H9 (cell line): ENCODE data around the gene BAIAP2. TPM values are rescaled to one million over a fixed set of nuclear protein-coding genes. Genes with fewer than 3 reads are reported as not detected.
A peak's percentile ranks its signal among the peaks of the same experiment; 100 is the strongest.

Experiments
- DNase-seq: peaks from one replicate; pipeline ENCODE4 v3.0.0-alpha.2; 2017
- H2AFZ ChIP-seq: one replicate; pipeline ENCODE4 v1.6.1; 2013; ENCODE audit warnings: mild to moderate bottlenecking, low read length, control low read depth, moderate library complexity
- H2AK5ac ChIP-seq: 2 replicates; pipeline ENCODE4 v1.6.1; 2013; ENCODE audit warnings: low read length, control low read depth, mixed read lengths; ENCODE audit not compliant: insufficient read length
- H2BK120ac ChIP-seq: one replicate; pipeline ENCODE4 v1.6.1; 2013; ENCODE audit warnings: low read depth, mild to moderate bottlenecking, low read length, control low read depth, inconsistent platforms; ENCODE audit not compliant: poor library complexity, severe bottlenecking
- H2BK12ac ChIP-seq: 2 replicates; pipeline ENCODE4 v1.6.1; 2013; ENCODE audit warnings: low read length, control low read depth, mixed read lengths, low read depth; ENCODE audit not compliant: insufficient read length
- H2BK15ac ChIP-seq: 2 replicates; pipeline ENCODE4 v1.6.1; 2013; ENCODE audit warnings: low read depth, low read length, control low read depth
- H2BK20ac ChIP-seq: one replicate; pipeline ENCODE4 v1.6.1; 2013; ENCODE audit warnings: low read depth, mild to moderate bottlenecking, low read length, control low read depth, inconsistent platforms; ENCODE audit not compliant: poor library complexity, severe bottlenecking
- H2BK5ac ChIP-seq: 2 replicates; pipeline ENCODE4 v1.6.1; 2013; ENCODE audit warnings: low read length, control low read depth, mixed read lengths; ENCODE audit not compliant: insufficient read length
- H3K14ac ChIP-seq: 2 replicates; pipeline ENCODE4 v1.6.1; 2013; ENCODE audit warnings: low read length, control low read depth; ENCODE audit not compliant: insufficient read depth
- H3K18ac ChIP-seq: 2 replicates; pipeline ENCODE4 v1.6.1; 2013; ENCODE audit warnings: low read depth, mild to moderate bottlenecking, mixed read lengths, low read length, control low read depth; ENCODE audit not compliant: insufficient read length
- H3K23ac ChIP-seq: 2 replicates; pipeline ENCODE4 v1.6.1; 2013; ENCODE audit warnings: low read length, control low read depth, mixed read lengths, low read depth; ENCODE audit not compliant: insufficient read length
- H3K23me2 ChIP-seq: 2 replicates; pipeline ENCODE4 v1.6.1; 2013; ENCODE audit warnings: low read depth, mild to moderate bottlenecking, mixed read lengths, low read length, control low read depth; ENCODE audit not compliant: insufficient read length, poor library complexity, severe bottlenecking
- H3K27ac ChIP-seq: 2 replicates; pipeline ENCODE4 v1.5.1; 2013; ENCODE audit warnings: low read length, control low read depth, mixed read lengths, low read depth; ENCODE audit not compliant: insufficient read length
- H3K27me3 ChIP-seq: 2 replicates; pipeline ENCODE4 v1.6.1; 2013; ENCODE audit warnings: low read length, control low read depth, inconsistent platforms; ENCODE audit not compliant: insufficient read depth
- H3K4ac ChIP-seq: 2 replicates; pipeline ENCODE4 v1.6.1; 2013; ENCODE audit warnings: low read depth, mild to moderate bottlenecking, control low read depth, inconsistent platforms, low read length, moderate library complexity
- H3K4me1 ChIP-seq: 2 replicates; pipeline ENCODE4 v1.6.1; 2013; ENCODE audit warnings: low read length, control low read depth, inconsistent platforms; ENCODE audit not compliant: insufficient read depth
- H3K4me2 ChIP-seq: 2 replicates; pipeline ENCODE4 v1.6.1; 2013; ENCODE audit warnings: low read length, control low read depth, mixed read lengths; ENCODE audit not compliant: insufficient read length, insufficient read depth
- H3K56ac ChIP-seq: 2 replicates; pipeline ENCODE4 v1.6.1; 2013; ENCODE audit warnings: low read depth, mild to moderate bottlenecking, mixed read lengths, low read length, control low read depth; ENCODE audit not compliant: insufficient read length
- H3K79me1 ChIP-seq: 2 replicates; pipeline ENCODE4 v1.6.1; 2013; ENCODE audit warnings: low read depth, mild to moderate bottlenecking, moderate library complexity, low read length, control low read depth, inconsistent platforms; ENCODE audit not compliant: insufficient read depth, poor library complexity, severe bottlenecking
- H3K79me2 ChIP-seq: 2 replicates; pipeline ENCODE4 v1.6.1; 2013; ENCODE audit warnings: low read length, control low read depth, inconsistent platforms; ENCODE audit not compliant: insufficient read depth
- H3K9ac ChIP-seq: 2 replicates; pipeline ENCODE4 v1.6.1; 2013; ENCODE audit warnings: low read length, control low read depth, mixed read lengths; ENCODE audit not compliant: insufficient read length; ENCODE audit errors: extremely low read depth
- H3K9me3 ChIP-seq: one replicate; pipeline ENCODE4 v1.6.1; 2013; ENCODE audit warnings: low read depth, low read length, inconsistent platforms; ENCODE audit not compliant: control insufficient read depth
- H3T11ph ChIP-seq: one replicate; pipeline ENCODE4 v1.6.1; 2013; ENCODE audit warnings: mild to moderate bottlenecking, low read length, control low read depth, inconsistent platforms
- H4K20me1 ChIP-seq: one replicate; pipeline ENCODE4 v1.6.1; 2013; ENCODE audit not compliant: control insufficient read depth, insufficient read length, insufficient read depth
- H4K5ac ChIP-seq: 2 replicates; pipeline ENCODE4 v1.6.1; 2013; ENCODE audit warnings: low read depth, mild to moderate bottlenecking, mixed read lengths, low read length, control low read depth; ENCODE audit not compliant: insufficient read length
- H4K8ac ChIP-seq: replicated peaks from 2 replicates; pipeline ENCODE4 v1.6.1; 2013; ENCODE audit warnings: low read length, control low read depth, mixed read lengths, low read depth; ENCODE audit not compliant: insufficient read length
- H4K91ac ChIP-seq: 2 replicates; pipeline ENCODE4 v1.6.1; 2013; ENCODE audit warnings: low read depth, mild to moderate bottlenecking, moderate library complexity, mixed read lengths, low read length, control low read depth; ENCODE audit not compliant: insufficient read length
- H3K27ac Mint-ChIP-seq, 3 experiments: 2 replicates in 2 of 3; 3 replicates in 1 of 3; pipeline ENCODE4 v1.8.0; 2020 to 2021; ENCODE audit warnings: mixed read lengths in 3 of 3, mild to moderate bottlenecking in 1 of 3, moderate library complexity in 1 of 3
- H3K27me3 Mint-ChIP-seq: 2 replicates; pipeline ENCODE4 v1.8.0; 2021; ENCODE audit warnings: low read depth, mild to moderate bottlenecking, moderate library complexity, mixed read lengths
- H3K36me3 Mint-ChIP-seq, 3 experiments: 2 replicates in 2 of 3; 3 replicates in 1 of 3; pipeline ENCODE4 v1.8.0; 2020 to 2021; ENCODE audit warnings: low read depth in 3 of 3, mixed read lengths in 3 of 3; ENCODE audit not compliant: insufficient read depth in 1 of 3
- H3K4me1 Mint-ChIP-seq, 2 experiments: 2 replicates each; pipeline ENCODE4 v1.8.0; 2020; ENCODE audit warnings: mixed read lengths in 2 of 2
- H3K4me3 Mint-ChIP-seq, 2 experiments: 2 replicates in 1 of 2; 3 replicates in 1 of 2; pipeline ENCODE4 v1.8.0; 2020 to 2021; ENCODE audit warnings: mild to moderate bottlenecking in 2 of 2, mixed read lengths in 2 of 2, moderate library complexity in 1 of 2
- H3K9me3 Mint-ChIP-seq, 2 experiments: 2 replicates in 1 of 2; 3 replicates in 1 of 2; pipeline ENCODE4 v1.8.0; 2020; ENCODE audit warnings: mild to moderate bottlenecking in 2 of 2, mixed read lengths in 2 of 2, moderate library complexity in 1 of 2
- WGBS: extraction: QIAGEN DNeasy Blood & Tissue Kit; methylation state at CpG from one replicate; pipeline ENCODE4 v1.1.7; 2013; ENCODE audit warnings: missing lambda C conversion rate, low lambda C conversion rate, mixed read lengths; ENCODE audit not compliant: insufficient read length; ENCODE audit errors: extremely low coverage; 5-methylcytosine and 5-hydroxymethylcytosine counted together
- total RNA-seq: library from RNA; stranded (reverse); gene quantifications from 2 replicates; pipeline ENCODE4 v1.2.1, GENCODE V29; 2021
- TF ChIP-seq, protein P1 (sequence below): fragments of 200-600 bp; sonication (generic); conservative IDR thresholded peaks from 3 replicates; pipeline ENCODE4 v1.8.0; 2021; ENCODE audit warnings: antibody characterized with exemption, mild to moderate bottlenecking

The BAIAP2 gene
- total RNA-seq, 1 experiment from 2014 or later: 27.8 TPM

DNA sequence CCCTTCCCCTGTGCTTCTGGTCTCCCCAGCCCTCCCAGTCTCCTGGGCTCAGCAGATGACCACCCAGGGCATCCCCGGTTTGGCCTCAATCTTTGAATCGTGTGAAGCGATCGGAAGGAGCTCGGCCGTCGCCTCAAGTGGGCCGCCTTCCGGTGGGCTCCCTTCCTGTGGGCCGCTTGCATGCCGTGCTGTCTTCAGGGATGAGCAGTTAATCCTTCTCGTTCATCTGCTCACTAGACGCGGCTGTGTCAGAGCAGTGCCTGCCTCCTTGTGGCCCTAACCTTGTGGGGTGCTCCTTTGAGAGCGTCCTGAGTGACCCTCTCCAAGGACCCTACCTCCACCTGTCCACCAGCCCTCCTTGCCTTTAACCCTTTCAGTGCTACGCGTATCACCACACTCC is 40.4 kb downstream of the BAIAP2 start:
- Histone ChIP-seq H3K79me2 (no peaks in the 10 kb centered on the region), H2BK5ac (no peak overlapping the region), H3K27me3 (no peaks in the 10 kb centered on the region), H3K79me1 (no peaks in the 10 kb centered on the region), H3K23me2 (no peaks in the 10 kb centered on the region), H4K8ac (no peak overlapping the region), H2BK20ac (no peak overlapping the region), H2BK12ac (no peak overlapping the region), H3K4me1 (no peaks in the 10 kb centered on the region), H4K91ac (no peak overlapping the region), H3K4ac (no peak overlapping the region), H2BK120ac (no peak overlapping the region), H3K27ac (no peak overlapping the region), H3K23ac (no peak overlapping the region), H3K18ac (no peak overlapping the region), H4K5ac (no peak overlapping the region), H3K9ac (no peak overlapping the region), H3K4me2 (no peak overlapping the region), H3T11ph (no peak overlapping the region), H4K20me1 (peaks cover 5% of the 10 kb centered on the region), H3K56ac (no peak overlapping the region), H2AFZ (no peak overlapping the region), H3K9me3 (no peaks in the 10 kb centered on the region), H2BK15ac (no peak overlapping the region), H2AK5ac (no peak overlapping the region), H3K14ac (no peak overlapping the region; the same call in 1 of the 2 replicates)
- Mint-ChIP-seq H3K9me3 (no peaks in the 10 kb centered on the region), H3K4me1 (peaks cover 16 to 28% of the 10 kb centered on the region in 2 experiments), H3K4me3 (no peak overlapping the region), H3K27ac (peak overlapping the region in 2 of 3 experiments; percentile 77 to 81; a peak in 5 of 7 replicates), H3K36me3 (no peaks in the 10 kb centered on the region; a peak in 2 of 7 replicates), H3K27me3 (no peaks in the 10 kb centered on the region)
- no peak for DNase-seq
- TF ChIP-seq, protein P1, sequence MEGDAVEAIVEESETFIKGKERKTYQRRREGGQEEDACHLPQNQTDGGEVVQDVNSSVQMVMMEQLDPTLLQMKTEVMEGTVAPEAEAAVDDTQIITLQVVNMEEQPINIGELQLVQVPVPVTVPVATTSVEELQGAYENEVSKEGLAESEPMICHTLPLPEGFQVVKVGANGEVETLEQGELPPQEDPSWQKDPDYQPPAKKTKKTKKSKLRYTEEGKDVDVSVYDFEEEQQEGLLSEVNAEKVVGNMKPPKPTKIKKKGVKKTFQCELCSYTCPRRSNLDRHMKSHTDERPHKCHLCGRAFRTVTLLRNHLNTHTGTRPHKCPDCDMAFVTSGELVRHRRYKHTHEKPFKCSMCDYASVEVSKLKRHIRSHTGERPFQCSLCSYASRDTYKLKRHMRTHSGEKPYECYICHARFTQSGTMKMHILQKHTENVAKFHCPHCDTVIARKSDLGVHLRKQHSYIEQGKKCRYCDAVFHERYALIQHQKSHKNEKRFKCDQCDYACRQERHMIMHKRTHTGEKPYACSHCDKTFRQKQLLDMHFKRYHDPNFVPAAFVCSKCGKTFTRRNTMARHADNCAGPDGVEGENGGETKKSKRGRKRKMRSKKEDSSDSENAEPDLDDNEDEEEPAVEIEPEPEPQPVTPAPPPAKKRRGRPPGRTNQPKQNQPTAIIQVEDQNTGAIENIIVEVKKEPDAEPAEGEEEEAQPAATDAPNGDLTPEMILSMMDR: no peak
- WGBS: no CpG with 5 or more reads among the region's 17 CpGs
